ENCODE data around the gene PDE6B.

GRCh38 chr4:654503-654845, 29.1 kb downstream of the PDE6B start:
- no peak for TF ChIP-seq CTCF (conservative IDR thresholded peaks at IDR 0.05)
- TF ChIP-seq ZFX (IDR thresholded peaks at IDR 0.05) = no peak

Measured in C4-2B (cell line).